ENCODE data around the gene VTCN1.

The VTCN1 gene

GRCh38 chr1:117143172-117143571 lies 67.6 kb downstream of the VTCN1 start:
- H3K4me2 ChIP-seq (ENCODE audit: low read length), result no peak overlapping the region
- H3F3A ChIP-seq (ENCODE audit: control insufficient read depth, insufficient read depth), result no peaks in the 10 kb centered on the region
- H3K4me1 ChIP-seq (ENCODE audit: control insufficient read depth, low read length), result no peaks in the 10 kb centered on the region
- H3K27ac ChIP-seq (ENCODE audit: low read depth, low read length), result no peak overlapping the region
- H3K4me3 ChIP-seq (ENCODE audit: low read length), result no peak overlapping the region
- no peaks in the 10 kb centered on the region for H3K9me2 ChIP-seq (replicated peaks; ENCODE audit: control insufficient read depth, low read length)
- no peaks in the 10 kb centered on the region for H3K79me2 ChIP-seq (ENCODE audit: control insufficient read depth, low read length)
- peaks cover 18% of the 10 kb centered on the region for H3K27me3 ChIP-seq (ENCODE audit: control insufficient read depth, low read length)
- no peaks in the 10 kb centered on the region for H3K36me3 ChIP-seq (ENCODE audit: control insufficient read depth, low read length)
- TF ChIP-seq EZH2phosphoT487 (IDR thresholded peaks at IDR 0.05; ENCODE audit: borderline replicate concordance, low read length), result no peak
- TF ChIP-seq, protein P1, sequence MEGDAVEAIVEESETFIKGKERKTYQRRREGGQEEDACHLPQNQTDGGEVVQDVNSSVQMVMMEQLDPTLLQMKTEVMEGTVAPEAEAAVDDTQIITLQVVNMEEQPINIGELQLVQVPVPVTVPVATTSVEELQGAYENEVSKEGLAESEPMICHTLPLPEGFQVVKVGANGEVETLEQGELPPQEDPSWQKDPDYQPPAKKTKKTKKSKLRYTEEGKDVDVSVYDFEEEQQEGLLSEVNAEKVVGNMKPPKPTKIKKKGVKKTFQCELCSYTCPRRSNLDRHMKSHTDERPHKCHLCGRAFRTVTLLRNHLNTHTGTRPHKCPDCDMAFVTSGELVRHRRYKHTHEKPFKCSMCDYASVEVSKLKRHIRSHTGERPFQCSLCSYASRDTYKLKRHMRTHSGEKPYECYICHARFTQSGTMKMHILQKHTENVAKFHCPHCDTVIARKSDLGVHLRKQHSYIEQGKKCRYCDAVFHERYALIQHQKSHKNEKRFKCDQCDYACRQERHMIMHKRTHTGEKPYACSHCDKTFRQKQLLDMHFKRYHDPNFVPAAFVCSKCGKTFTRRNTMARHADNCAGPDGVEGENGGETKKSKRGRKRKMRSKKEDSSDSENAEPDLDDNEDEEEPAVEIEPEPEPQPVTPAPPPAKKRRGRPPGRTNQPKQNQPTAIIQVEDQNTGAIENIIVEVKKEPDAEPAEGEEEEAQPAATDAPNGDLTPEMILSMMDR (IDR thresholded peaks at IDR 0.05; ENCODE audit: low read depth, low read length, poor library complexity, severe bottlenecking), result no peak
- H4K20me1 ChIP-seq (ENCODE audit: control insufficient read depth, insufficient read depth, low read depth, low read length), result no peaks in the 10 kb centered on the region
- H3K9me3 ChIP-seq (ENCODE audit: control insufficient read depth, insufficient read depth, low read length), result no peaks in the 10 kb centered on the region

DNA sequence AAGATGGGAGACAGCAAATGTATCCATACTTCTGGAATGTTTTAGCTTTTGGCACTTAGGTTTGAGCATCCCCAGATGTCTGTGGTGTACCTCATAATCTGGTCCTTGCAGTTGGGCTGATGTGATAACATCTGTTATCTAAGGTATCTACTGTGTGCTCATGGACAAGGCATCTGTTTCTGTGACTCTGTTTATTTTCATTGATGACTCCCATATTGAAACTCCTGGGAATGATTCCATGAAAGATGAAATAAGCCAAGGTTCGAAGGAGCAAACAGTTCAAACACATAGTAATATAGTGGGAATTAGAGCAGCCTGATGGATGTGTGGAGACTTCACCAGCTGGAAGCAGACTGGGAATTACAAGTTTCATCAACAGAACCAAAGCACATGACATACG lies 68.5 kb downstream of the VTCN1 start:
- TF ChIP-seq, protein P1 (IDR thresholded peaks at IDR 0.05; ENCODE audit: low read depth, low read length, poor library complexity, severe bottlenecking), result no peak
- no peak for TF ChIP-seq EZH2phosphoT487 (IDR thresholded peaks at IDR 0.05; ENCODE audit: borderline replicate concordance, low read length)
- no peak overlapping the region for H3K27ac ChIP-seq (ENCODE audit: low read depth, low read length)

DNA sequence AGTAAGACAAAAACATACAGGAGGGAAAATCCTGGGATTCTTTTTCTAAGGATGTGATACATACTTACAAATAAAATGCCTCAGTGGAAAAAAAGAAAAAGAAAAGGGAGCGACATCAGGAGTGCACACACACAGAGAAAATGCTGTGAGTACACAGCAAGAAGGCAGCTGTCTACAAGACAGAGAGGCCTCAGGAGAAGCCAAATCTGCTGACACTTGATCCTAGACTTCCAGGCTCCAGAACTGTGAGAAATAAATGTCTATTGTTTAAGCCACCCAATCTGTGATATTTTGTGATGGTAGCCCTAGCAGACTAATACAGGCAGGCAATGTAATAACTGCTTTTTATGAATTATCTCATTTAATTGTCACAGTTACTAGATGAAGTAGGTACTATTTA lies 72.2 kb downstream of the VTCN1 start:
- H3K36me3 ChIP-seq (ENCODE audit: control insufficient read depth, low read length), result no peaks in the 10 kb centered on the region
- no peaks in the 10 kb centered on the region for H3K9me3 ChIP-seq (ENCODE audit: control insufficient read depth, insufficient read depth, low read length)
- H3K4me2 ChIP-seq (ENCODE audit: low read length), result no peak overlapping the region
- no peaks in the 10 kb centered on the region for H3K4me1 ChIP-seq (ENCODE audit: control insufficient read depth, low read length)
- no peak for TF ChIP-seq EZH2phosphoT487 (IDR thresholded peaks at IDR 0.05; ENCODE audit: borderline replicate concordance, low read length)
- TF ChIP-seq, protein P1 (IDR thresholded peaks at IDR 0.05; ENCODE audit: low read depth, low read length, poor library complexity, severe bottlenecking), result no peak
- no peaks in the 10 kb centered on the region for H3K9me2 ChIP-seq (replicated peaks; ENCODE audit: control insufficient read depth, low read length)
- no peak overlapping the region for H3K27ac ChIP-seq (ENCODE audit: low read depth, low read length)
- H3F3A ChIP-seq (ENCODE audit: control insufficient read depth, insufficient read depth), result no peaks in the 10 kb centered on the region
- H4K20me1 ChIP-seq (ENCODE audit: control insufficient read depth, insufficient read depth, low read depth, low read length), result no peaks in the 10 kb centered on the region
- H3K79me2 ChIP-seq (ENCODE audit: control insufficient read depth, low read length), result no peaks in the 10 kb centered on the region
- H3K27me3 ChIP-seq (ENCODE audit: control insufficient read depth, low read length), result no peaks in the 10 kb centered on the region
- H3K4me3 ChIP-seq (ENCODE audit: low read length), result no peak overlapping the region

More for the DNA sequence above, 68.5 kb downstream of the VTCN1 start:
- Histone ChIP-seq H3K4me3 (ENCODE audit: low read length) (no peak overlapping the region), H3K79me2 (ENCODE audit: control insufficient read depth, low read length) (no peaks in the 10 kb centered on the region), H3F3A (ENCODE audit: control insufficient read depth, insufficient read depth) (no peaks in the 10 kb centered on the region), H3K9me2 (replicated peaks; ENCODE audit: control insufficient read depth, low read length) (no peaks in the 10 kb centered on the region), H3K4me1 (ENCODE audit: control insufficient read depth, low read length) (no peaks in the 10 kb centered on the region), H3K36me3 (ENCODE audit: control insufficient read depth, low read length) (no peaks in the 10 kb centered on the region), H4K20me1 (ENCODE audit: control insufficient read depth, insufficient read depth, low read depth, low read length) (no peaks in the 10 kb centered on the region), H3K27me3 (ENCODE audit: control insufficient read depth, low read length) (peaks cover 10% of the 10 kb centered on the region), H3K9me3 (ENCODE audit: control insufficient read depth, insufficient read depth, low read length) (no peaks in the 10 kb centered on the region), H3K4me2 (ENCODE audit: low read length) (no peak overlapping the region)

- no peak overlapping the region for H3K4me3 ChIP-seq (ENCODE audit: low read length)
- no peaks in the 10 kb centered on the region for H3K9me2 ChIP-seq (replicated peaks; ENCODE audit: control insufficient read depth, low read length)
- no peaks in the 10 kb centered on the region for H3K36me3 ChIP-seq (ENCODE audit: control insufficient read depth, low read length)
- no peaks in the 10 kb centered on the region for H3F3A ChIP-seq (ENCODE audit: control insufficient read depth, insufficient read depth)
- TF ChIP-seq, protein P1 (IDR thresholded peaks at IDR 0.05; ENCODE audit: low read depth, low read length, poor library complexity, severe bottlenecking), result no peak
- no peak for TF ChIP-seq EZH2phosphoT487 (IDR thresholded peaks at IDR 0.05; ENCODE audit: borderline replicate concordance, low read length)
- no peak overlapping the region for H3K4me2 ChIP-seq (ENCODE audit: low read length)
- no peaks in the 10 kb centered on the region for H3K4me1 ChIP-seq (ENCODE audit: control insufficient read depth, low read length)
- H3K27ac ChIP-seq (ENCODE audit: low read depth, low read length), result no peak overlapping the region
- H4K20me1 ChIP-seq (ENCODE audit: control insufficient read depth, insufficient read depth, low read depth, low read length), result no peaks in the 10 kb centered on the region
- no peaks in the 10 kb centered on the region for H3K79me2 ChIP-seq (ENCODE audit: control insufficient read depth, low read length)
- H3K27me3 ChIP-seq (ENCODE audit: control insufficient read depth, low read length), result no peaks in the 10 kb centered on the region
- H3K9me3 ChIP-seq (ENCODE audit: control insufficient read depth, insufficient read depth, low read length), result no peaks in the 10 kb centered on the region
These were observed 72.6 kb downstream of the VTCN1 start for GRCh38 chr1:117138106-117138505.

Measured in DOHH2 (cell line).